ENCODE data around the gene GPR119. TPM values are rescaled to one million over a fixed set of nuclear protein-coding genes. Genes with fewer than 3 reads are reported as not detected.

The GPR119 gene
- total and polyA plus RNA-seq, 2 of the 8 experiments (the other 6 are each of a cell fraction or from before 2014, with no cell fraction given): 0.11 TPM; not detected in 1

GRCh38 chrX:130393451-130394074 is 8.1 kb upstream of the GPR119 start (continued):
- TF ChIP-seq RAD21 (IDR thresholded peaks at IDR 0.05 in 1 of 2, conservative IDR thresholded peaks at IDR 0.05 in 1 of 2; ENCODE audit: low read depth in 2 of 2, low read length in 2 of 2) (peak; percentile 77 to 81), KDM1A (IDR thresholded peaks at IDR 0.05; ENCODE audit: borderline replicate concordance, low read length) (no peak), HDAC6 (IDR thresholded peaks at IDR 0.05; ENCODE audit: low read depth, low read length) (no peak)
